Activated CD4-positive, alpha-beta T cell treated with anti-CD3 and anti-CD28 coated beads, Interleukin-2, amount 50 U/mL, for 48 hours (primary cell): ENCODE results near the gene SMO.
"Not testable (repeated sequence)": the region's sequence is repeated elsewhere in the genome, so short reads cannot be mapped to it uniquely, and the experiment has no call there.

Experiments
- DNase-seq, 2 experiments: peaks; one replicate each; pipeline ENCODE4 v3.0.0-alpha.2; 2020

The SMO gene

GRCh38 chr7:129240119-129240820 is 51.8 kb downstream of the SMO start:
- no peak for DNase-seq

- no peak for DNase-seq
Observed at GRCh38 chr7:129244220-129244619, 55.8 kb downstream of the SMO start.

- DNase-seq = no peak
Observed at GRCh38 chr7:129245533-129245932, 57.1 kb downstream of the SMO start.

- no peak for DNase-seq
Observed at GRCh38 chr7:129247087-129247486, 58.7 kb downstream of the SMO start.

GRCh38 chr7:129252128-129252527 is 63.7 kb downstream of the SMO start:
- no peak for DNase-seq

- DNase-seq = not testable (repeated sequence)
Observed at GRCh38 chr7:129252603-129253002, 64.2 kb downstream of the SMO start.

GRCh38 chr7:129255800-129256199 is 67.4 kb downstream of the SMO start:
- no peak for DNase-seq

GRCh38 chr7:129256221-129256620 is 67.8 kb downstream of the SMO start:
- no peak for DNase-seq

- DNase-seq = no peak
Observed at GRCh38 chr7:129257168-129257567, 68.7 kb downstream of the SMO start.

GRCh38 chr7:129258649-129259389 is 70.4 kb downstream of the SMO start:
- no peak for DNase-seq

GRCh38 chr7:129262324-129262723 is 73.9 kb downstream of the SMO start:
- DNase-seq = no peak
